Aorta (tissue), 5 donors: ENCODE measurements around the gene PHF1. TPM values are rescaled to one million over a fixed set of nuclear protein-coding genes. Genes with fewer than 3 reads are reported as not detected.

Experiments used
- ATAC-seq: fragments of 200-7000 bp; cut with Tn5 transposase; one replicate; pipeline ENCODE4 v1.9.1; 2022; ENCODE audit warnings: moderate library complexity; ENCODE audit not compliant: low FRiP score
- DNase-seq, 2 donors: peaks; one replicate each; pipeline ENCODE4 v3.0.0-alpha.2; 2020
- H3K27ac ChIP-seq, 2 donors: one replicate each; pipeline ENCODE4 v1.5.1; 2013; ENCODE audit warnings: low read length in 2 of 2, mild to moderate bottlenecking in 2 of 2, moderate library complexity in 2 of 2, control low read depth in 1 of 2, inconsistent platforms in 1 of 2, low read depth in 1 of 2
- H3K27me3 ChIP-seq, 2 donors: one replicate each; pipeline ENCODE4 v1.6.1; 2013; ENCODE audit warnings: control low read depth in 1 of 2, low read length in 1 of 2, mild to moderate bottlenecking in 1 of 2, moderate library complexity in 1 of 2; ENCODE audit not compliant: insufficient read depth in 2 of 2, control insufficient read depth in 1 of 2
- H3K36me3 ChIP-seq, 2 donors: one replicate each; pipeline ENCODE4 v1.6.1; 2013; ENCODE audit warnings: control low read depth in 1 of 2, low read length in 1 of 2, mild to moderate bottlenecking in 1 of 2; ENCODE audit not compliant: insufficient read depth in 2 of 2, control insufficient read depth in 1 of 2
- H3K4me1 ChIP-seq, 2 donors: one replicate each; pipeline ENCODE4 v1.6.1; 2013; ENCODE audit warnings: low read length in 2 of 2, control low read depth in 1 of 2, mild to moderate bottlenecking in 1 of 2, moderate library complexity in 1 of 2; ENCODE audit not compliant: insufficient read depth in 2 of 2, control insufficient read depth in 1 of 2
- H3K4me3 ChIP-seq, 2 donors: one replicate each; pipeline ENCODE4 v1.5.1; 2013; ENCODE audit warnings: low read length in 2 of 2, control low read depth in 1 of 2, mild to moderate bottlenecking in 1 of 2
- H3K9me3 ChIP-seq: one replicate; pipeline ENCODE4 v1.6.1; 2013; ENCODE audit warnings: mild to moderate bottlenecking, low read length; ENCODE audit not compliant: control insufficient read depth
- WGBS, 2 donors: extraction: QIAGEN DNeasy Blood & Tissue Kit; methylation state at CpG; one replicate each; pipeline ENCODE4 v1.1.7; 2013; 5-methylcytosine and 5-hydroxymethylcytosine counted together
- intact Hi-C, 2 donors: fragments of 100-400 bp; cut with DNase I; formaldehyde crosslinking; loops; one replicate each; pipeline versions ENCODE4 v1.14.2 to v1.15.0; 2022
- polyA plus RNA-seq, 2 donors: library from polyadenylated mRNA; stranded (reverse); fragments of 200-250 nt; gene quantifications; one replicate each; pipeline ENCODE4 v1.2.3, GENCODE V29; 2013
- total RNA-seq, 2 donors: library from RNA; stranded (reverse); fragmentation: NEBNext Ultra II Directional; extraction: Animal tissue kit (Norgen Biotek cat#: 25700); gene quantifications; one replicate each; pipeline ENCODE4 v1.2.1, GENCODE V29; 2021
- donor health status: healthy with polysubstance abuse.
- donor health status: Bipolar disorder and iron deficiency.
- donor health status: DM: no; HTN: no; CAD: no.
- donor health status: DM: no; HTN: no; CAD: no.
- donor health status: DM: yes; HTN: yes; CAD: no.

PHF1 gene
- total and polyA plus RNA-seq, 4 donors: 49.8 to 218 (median 89.6) TPM

DNA sequence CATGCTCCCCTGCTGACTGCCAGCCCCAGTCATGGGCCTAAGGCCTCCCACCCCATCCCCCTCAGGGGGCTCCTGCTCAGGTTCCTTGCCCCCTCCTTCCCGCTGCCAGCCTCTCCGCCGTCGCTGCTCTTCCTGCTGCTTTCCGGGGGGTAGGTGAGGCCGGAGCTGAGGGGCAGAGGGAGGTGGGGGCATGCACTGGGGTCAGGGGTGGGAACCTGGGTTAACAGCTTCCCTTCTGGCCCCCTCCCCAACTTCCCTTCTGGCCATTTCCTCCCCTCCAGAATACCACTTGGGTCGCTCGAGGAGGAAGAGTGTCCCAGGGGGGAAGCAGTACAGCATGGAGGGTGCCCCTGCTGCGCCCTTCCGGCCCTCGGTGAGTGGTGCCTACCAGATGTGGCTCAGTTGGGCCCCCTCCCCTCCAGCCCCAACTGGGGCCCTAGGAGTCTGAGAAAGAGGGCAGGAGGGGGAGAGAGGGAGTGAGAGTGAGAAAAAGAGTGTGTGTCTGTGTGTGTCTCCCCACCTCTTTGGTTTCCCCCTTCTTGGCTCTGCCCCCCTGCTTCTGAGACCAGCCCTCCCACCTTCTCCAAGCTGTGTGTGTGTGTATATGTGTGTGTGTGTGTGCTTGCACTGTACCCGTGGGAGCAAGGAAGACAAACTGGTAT, 21.2 kb downstream of the PHF1 start:
- intact Hi-C loops: loop anchor here in 1 of 2 donors (2.0 kb wide), 1 partner anchor 45 kb away; no protein-coding TSS in a partner anchor
- peak in 1 of 2 donors; percentile 53 for DNase-seq
- peaks cover 0 to 4% of the 10 kb centered on the region in 2 donors for H3K36me3 ChIP-seq
- no peak for ATAC-seq
- no peaks in the 10 kb centered on the region for H3K27me3 ChIP-seq
- no peaks in the 10 kb centered on the region for H3K9me3 ChIP-seq
- WGBS, 2 donors: 67 to 68% methylated on average over 10 to 12 of the region's 12 CpGs
- H3K4me3 ChIP-seq: no peak overlapping the region
- no peaks in the 10 kb centered on the region for H3K4me1 ChIP-seq
- H3K27ac ChIP-seq: no peak overlapping the region

DNA sequence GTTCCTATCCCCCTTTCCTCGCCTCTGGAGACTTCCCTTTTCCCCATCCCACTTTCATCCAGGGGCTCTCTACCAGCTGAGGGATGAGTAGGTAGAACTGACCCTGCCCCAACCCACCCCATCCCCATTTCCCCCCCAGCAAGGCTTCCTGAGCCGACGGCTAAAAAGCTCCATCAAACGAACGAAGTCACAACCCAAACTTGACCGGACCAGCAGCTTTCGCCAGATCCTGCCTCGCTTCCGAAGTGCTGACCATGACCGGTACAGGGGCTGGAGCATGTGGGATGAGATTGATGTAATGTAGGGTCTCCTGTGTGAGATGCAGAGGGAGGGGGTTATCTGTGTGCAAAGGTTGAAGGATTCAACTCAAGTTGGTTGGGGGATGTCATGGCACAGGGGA, 21.7 kb downstream of the PHF1 start:
- DNase-seq (peak in 1 of 2 donors; percentile 51), ATAC-seq (no peak)
- H3K9me3 ChIP-seq: no peaks in the 10 kb centered on the region
- no peak overlapping the region for H3K27ac ChIP-seq
- intact Hi-C loops: loop anchor here in 1 of 2 donors (2.0 kb wide), 1 partner anchor 46 kb away; no protein-coding TSS in a partner anchor
- H3K36me3 ChIP-seq: peaks cover 0 to 5% of the 10 kb centered on the region in 2 donors
- H3K4me1 ChIP-seq: no peaks in the 10 kb centered on the region
- H3K27me3 ChIP-seq: no peaks in the 10 kb centered on the region
- WGBS, 2 donors: 72 to 78% methylated on average over 10 of the region's 10 CpGs
- H3K4me3 ChIP-seq: no peak overlapping the region

DNA sequence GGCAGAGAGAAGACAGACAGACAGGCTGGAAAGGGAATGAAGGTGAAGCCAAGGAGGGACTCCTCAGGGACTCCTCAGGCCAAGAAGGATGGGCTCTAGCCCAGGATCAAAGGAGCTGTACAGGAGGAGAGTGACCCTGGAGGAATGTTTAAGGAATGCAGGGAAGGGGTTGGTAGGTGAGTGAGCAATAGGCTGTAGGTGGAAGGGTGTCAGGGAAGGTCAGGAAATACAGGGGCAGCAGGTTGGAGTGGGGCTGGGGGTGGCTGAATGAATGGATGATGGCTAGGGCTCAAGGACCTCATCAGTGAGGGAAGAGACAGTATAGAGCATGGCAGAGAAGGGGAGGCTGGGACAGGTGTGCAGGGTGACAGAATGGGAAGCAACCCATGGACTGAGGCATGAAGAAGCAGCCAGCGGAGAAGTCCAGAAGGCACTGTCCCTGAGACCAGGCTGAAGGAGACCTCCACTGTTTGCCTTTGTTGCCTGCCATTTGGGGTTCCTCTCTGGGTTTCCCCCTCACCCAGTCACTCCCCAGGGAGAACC, 22.3 kb downstream of the PHF1 start:
- Histone ChIP-seq H3K9me3 (no peaks in the 10 kb centered on the region), H3K27me3 (no peaks in the 10 kb centered on the region), H3K4me3 (no peak overlapping the region), H3K4me1 (no peaks in the 10 kb centered on the region), H3K36me3 (peaks cover 0 to 9% of the 10 kb centered on the region in 2 donors), H3K27ac (no peak overlapping the region)
- peak in 1 of 2 donors; percentile 62 for DNase-seq
- ATAC-seq: no peak
- intact Hi-C loops: loop anchor here in 1 of 2 donors (2.0 kb wide), 1 partner anchor 46 kb away; no protein-coding TSS in a partner anchor
- 91 to 100% methylated on average over 1 of the region's 1 CpG for whole genome bisulfite sequencing, 2 donors

DNA sequence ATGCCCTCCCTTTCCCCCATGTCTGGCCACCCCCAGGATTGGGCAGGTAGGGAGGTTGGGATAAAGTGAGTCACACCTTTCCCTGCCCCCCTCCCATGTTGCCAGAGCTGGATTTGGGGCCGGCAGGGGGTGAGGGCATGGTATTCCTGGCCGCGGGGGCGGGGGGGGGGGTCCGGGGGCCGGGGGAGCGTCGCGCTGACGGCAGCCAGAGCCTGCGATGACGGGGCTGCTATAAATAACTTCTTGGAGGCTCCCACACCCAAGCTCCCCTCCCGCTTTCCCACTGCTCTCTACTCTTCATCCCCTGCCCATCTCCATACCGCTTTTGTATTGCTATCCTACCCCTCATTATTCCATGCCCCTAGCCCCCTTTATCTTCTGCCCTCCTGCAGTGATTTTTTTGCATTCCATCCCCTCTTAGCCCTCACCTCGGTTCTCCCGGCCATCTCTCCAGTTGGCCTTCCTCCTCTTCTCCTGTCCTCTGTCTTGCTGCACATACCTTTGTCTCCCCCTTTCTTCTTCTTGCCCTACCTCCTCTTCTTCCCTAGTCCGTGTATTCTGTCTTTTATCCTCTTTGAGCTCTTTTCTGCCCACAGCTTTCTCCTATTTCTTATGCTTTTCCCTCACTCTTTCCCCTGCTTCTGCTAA, 22.9 kb downstream of the PHF1 start:
- peak; percentile 50 for ATAC-seq
- DNase-seq: no peak
- intact Hi-C loops: loop anchor here in 1 of 2 donors (2.0 kb wide), 1 partner anchor 47 kb away; no protein-coding TSS in a partner anchor
- Histone ChIP-seq H3K27me3 (no peaks in the 10 kb centered on the region), H3K4me1 (no peaks in the 10 kb centered on the region), H3K27ac (no peak overlapping the region), H3K4me3 (no peak overlapping the region), H3K9me3 (no peaks in the 10 kb centered on the region), H3K36me3 (peaks cover 0 to 10% of the 10 kb centered on the region in 2 donors)
- 4 to 6% methylated on average over 7 to 16 of the region's 17 CpGs for WGBS, 2 donors

DNA sequence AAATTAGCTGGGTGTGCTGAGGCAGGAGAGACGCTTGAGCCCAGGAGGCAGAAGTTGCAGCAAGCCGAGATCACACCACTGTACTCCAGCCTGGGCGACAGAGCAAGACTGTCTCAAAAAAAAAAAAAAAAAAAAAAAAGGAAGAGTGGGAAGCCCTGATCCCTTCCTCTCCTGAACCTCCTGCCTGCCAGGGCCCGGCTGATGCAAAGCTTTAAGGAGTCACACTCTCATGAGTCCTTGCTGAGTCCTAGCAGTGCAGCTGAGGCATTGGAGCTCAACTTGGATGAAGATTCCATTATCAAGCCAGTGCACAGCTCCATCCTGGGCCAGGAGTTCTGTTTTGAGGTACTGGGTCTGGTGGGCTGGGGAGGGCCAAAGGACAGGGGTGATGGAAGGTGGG, 24.1 kb downstream of the PHF1 start:
- 77 to 88% methylated on average over 4 of the region's 4 CpGs for WGBS, 2 donors
- H3K36me3 ChIP-seq: peaks cover 0 to 10% of the 10 kb centered on the region in 2 donors

DNA sequence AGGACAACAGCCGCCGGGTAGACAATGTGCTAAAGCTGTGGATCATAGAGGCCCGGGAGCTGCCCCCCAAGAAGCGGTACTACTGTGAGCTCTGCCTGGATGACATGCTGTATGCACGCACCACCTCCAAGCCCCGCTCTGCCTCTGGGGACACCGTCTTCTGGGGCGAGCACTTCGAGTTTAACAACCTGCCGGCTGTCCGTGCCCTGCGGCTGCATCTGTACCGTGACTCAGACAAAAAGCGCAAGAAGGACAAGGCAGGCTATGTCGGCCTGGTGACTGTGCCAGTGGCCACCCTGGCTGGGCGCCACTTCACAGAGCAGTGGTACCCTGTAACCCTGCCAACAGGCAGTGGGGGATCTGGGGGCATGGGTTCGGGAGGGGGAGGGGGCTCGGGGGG, 26.9 kb downstream of the PHF1 start:
- 91 to 92% methylated on average over 18 of the region's 18 CpGs for WGBS, 2 donors
- ATAC-seq (no peak), DNase-seq (no peak)
- H3K9me3 ChIP-seq: no peaks in the 10 kb centered on the region
- intact Hi-C loops: no loop called here
- H3K27ac ChIP-seq: no peak overlapping the region
- H3K36me3 ChIP-seq: peaks cover 0 to 18% of the 10 kb centered on the region in 2 donors
- H3K4me3 ChIP-seq: no peak overlapping the region
- no peaks in the 10 kb centered on the region for H3K27me3 ChIP-seq
- H3K4me1 ChIP-seq: no peaks in the 10 kb centered on the region

More for the DNA sequence above, 24.1 kb downstream of the PHF1 start:
- intact Hi-C loops: no loop called here
- H3K4me3 ChIP-seq: no peak overlapping the region
- no peaks in the 10 kb centered on the region for H3K27me3 ChIP-seq
- H3K4me1 ChIP-seq: no peaks in the 10 kb centered on the region
- no peaks in the 10 kb centered on the region for H3K9me3 ChIP-seq
- no peak for ATAC-seq
- no peak for DNase-seq
- no peak overlapping the region for H3K27ac ChIP-seq

DNA sequence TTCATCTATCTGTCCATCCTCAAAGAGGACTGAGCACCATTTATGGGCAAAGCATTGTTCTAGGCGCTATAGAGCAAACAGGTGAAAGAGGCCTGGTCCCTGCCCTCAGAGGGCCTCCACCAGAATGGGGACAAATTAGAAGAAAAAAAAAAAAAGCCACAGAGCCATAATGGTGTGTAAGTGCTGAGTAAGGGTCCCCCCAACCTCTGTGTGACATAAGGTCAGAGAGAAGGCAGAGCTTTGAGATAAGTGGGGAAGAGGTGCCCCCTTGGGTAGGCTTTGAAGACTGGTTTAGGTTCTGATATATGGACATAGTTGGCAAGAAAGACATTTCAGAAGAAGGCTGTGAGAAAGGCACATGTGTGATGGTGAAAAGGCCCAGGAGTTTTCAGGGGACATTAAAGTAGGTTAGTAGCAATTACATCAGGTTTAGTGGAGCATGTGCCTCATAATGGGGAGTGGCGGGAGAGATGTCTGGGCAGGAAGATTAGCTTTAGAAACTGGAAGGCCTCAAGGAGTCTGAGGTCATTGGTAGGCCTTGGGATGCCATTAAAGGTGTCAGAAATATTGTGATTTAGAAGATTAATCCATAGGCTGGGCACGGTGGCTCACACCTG, 28.3 kb downstream of the PHF1 start:
- H3K4me1 ChIP-seq: no peaks in the 10 kb centered on the region
- no peak overlapping the region for H3K27ac ChIP-seq
- H3K9me3 ChIP-seq: no peaks in the 10 kb centered on the region
- intact Hi-C loops: no loop called here
- ATAC-seq (no peak), DNase-seq (no peak)
- no peaks in the 10 kb centered on the region for H3K27me3 ChIP-seq
- H3K4me3 ChIP-seq: no peak overlapping the region
- H3K36me3 ChIP-seq: peaks cover 0 to 23% of the 10 kb centered on the region in 2 donors
- WGBS, 2 donors: 95 to 97% methylated on average over 3 of the region's 3 CpGs

DNA sequence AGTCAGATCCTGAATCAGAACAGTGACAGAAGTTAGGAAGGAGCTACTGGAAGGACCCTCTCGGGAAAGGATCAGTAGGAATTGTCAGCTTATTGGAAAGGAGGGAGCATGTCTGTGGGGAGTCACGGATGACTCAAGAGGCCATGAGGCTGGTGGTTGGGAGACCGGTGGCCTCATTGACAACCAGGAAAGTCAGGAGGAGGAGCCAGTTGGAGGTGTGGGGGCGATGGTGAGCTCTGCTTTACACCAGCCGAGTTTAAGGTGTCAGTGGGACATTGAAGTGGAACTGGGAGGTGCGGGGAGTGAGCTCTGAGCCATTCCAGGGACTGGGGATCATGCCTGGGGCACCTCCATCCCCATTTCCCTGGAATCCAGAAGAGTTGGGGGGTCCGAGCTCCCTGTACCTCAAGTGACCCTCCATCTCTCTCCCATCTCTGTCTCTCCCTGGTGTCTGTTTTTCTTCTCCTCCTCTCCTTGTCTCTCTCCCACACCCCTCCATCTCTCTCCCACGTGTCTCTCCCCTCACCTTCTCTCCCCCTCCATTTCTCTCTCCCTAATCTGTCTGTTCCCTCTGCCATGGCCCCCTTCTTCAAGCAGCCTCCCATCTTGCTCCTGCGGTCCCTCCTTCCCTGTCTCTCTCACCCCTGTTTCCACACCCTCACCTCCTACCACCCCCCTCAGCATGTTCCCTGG, 29.3 kb downstream of the PHF1 start:
- intact Hi-C loops: no loop called here
- no peak overlapping the region for H3K27ac ChIP-seq
- H3K27me3 ChIP-seq: no peaks in the 10 kb centered on the region
- H3K4me3 ChIP-seq: no peak overlapping the region
- ATAC-seq (no peak), DNase-seq (no peak)
- H3K36me3 ChIP-seq: peaks cover 0 to 25% of the 10 kb centered on the region in 2 donors
- 75 to 78% methylated on average over 9 of the region's 9 CpGs for WGBS, 2 donors
- no peaks in the 10 kb centered on the region for H3K9me3 ChIP-seq
- H3K4me1 ChIP-seq: no peaks in the 10 kb centered on the region
